Inflammatory macrophage treated with lipopolysaccharide for 1 hour (primary cell): ENCODE data around the gene DEFB108B.
"Not testable (repeated sequence)": the region's sequence is repeated elsewhere in the genome, so short reads cannot be mapped to it uniquely, and the experiment has no call there.

Experiments
- DNase-seq, 2 donors: peaks; one replicate each; pipeline ENCODE4 v3.0.0-alpha.2; 2020 to 2022

DEFB108B gene, protein sequence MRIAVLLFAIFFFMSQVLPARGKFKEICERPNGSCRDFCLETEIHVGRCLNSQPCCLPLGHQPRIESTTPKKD

GRCh38 chr11:71832811-71833210 is at the start of gene DEFB108B:
Gene DEFB108B (plus strand): TSS chr11:71833200. CDS start chr11:71833200, 0 bp downstream.
- not testable (repeated sequence) for DNase-seq

DNA sequence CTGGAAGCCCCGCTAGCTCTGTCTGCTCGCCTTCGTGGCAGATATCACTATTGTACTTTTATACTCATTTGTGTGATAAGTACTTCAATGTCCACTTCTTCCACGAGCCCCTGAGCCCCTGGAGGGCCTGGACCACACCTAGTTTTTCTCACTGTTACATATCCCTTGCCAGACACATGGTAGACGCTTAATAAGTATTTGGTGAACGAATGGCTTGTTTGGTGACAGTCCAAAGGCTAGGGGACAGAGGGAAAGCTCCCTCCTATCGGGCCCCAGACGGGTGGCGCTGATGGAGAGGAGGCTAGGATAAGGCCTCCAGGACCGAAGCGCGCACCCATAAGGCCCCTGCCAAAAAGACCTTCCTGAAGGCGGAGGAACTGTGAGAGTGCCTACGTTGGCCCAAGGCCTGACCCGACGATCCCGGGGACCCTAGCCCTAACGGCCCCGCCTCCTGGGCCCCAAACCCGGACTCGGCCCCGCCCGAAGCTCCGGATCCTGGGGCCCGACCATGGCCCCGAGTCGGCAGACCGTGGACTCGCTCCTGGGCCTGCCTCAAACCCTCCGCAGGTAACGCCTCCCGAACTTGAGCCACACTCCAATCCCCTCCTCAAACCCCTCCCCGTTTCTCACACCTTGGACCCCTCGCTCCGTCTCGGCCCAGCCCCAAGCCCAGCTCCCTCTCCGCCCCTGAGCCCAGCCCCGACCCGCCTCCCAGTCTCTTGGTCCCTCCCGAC is 46.7 kb upstream of the DEFB108B start:
- DNase-seq = peak; percentile 41 to 65

DNA sequence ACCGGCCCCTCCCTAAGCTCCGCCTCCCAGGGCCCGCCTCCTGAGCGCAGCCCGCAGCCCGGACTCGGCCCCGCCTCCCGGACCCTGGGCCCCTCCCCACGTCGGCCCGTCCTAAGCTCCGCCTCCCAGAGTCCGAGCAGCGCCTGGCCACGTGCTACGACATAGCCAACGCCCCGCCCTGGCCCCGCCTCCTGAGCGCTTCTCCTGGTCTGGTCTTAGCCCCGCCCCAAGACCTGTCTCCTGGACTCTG is 46.2 kb upstream of the DEFB108B start:
- DNase-seq = peak in 1 of 2 donors; percentile 99

DNA sequence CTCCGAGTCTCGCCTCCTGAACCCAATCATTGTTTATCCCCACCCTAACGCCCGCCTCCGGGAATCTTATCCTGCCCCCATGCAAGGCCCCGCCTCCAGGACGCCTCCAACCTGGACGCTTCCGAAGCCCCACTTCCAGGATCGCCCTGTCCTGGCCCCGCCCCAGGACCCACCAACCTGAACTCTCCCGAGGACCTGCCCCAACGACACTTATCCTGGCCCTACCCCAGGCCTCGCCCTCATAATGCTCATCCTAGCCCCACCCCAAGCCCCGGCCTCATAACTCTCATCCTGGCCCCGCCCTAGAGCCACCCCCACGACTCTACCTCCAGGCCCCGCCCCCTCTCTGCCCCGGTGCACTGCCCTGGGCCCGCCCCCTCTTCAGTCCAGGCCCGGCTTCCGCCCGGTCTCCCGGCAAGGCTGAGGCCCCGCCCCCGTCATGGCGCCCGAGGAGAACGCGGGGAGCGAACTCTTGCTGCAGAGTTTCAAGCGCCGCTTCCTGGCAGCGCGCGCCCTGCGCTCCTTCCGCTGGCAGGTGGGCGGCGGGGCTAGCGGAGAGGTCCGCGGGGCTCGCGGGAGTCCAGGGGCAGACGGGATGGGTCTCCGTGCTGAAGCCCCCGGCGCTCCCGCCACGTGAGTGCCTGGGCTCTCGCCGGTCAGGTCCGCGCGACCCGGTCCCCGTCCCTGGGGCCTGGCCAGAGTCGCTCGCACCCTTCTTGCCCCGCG is 45.7 kb upstream of the DEFB108B start:
- peak; percentile 97 to 98 for DNase-seq

DNA sequence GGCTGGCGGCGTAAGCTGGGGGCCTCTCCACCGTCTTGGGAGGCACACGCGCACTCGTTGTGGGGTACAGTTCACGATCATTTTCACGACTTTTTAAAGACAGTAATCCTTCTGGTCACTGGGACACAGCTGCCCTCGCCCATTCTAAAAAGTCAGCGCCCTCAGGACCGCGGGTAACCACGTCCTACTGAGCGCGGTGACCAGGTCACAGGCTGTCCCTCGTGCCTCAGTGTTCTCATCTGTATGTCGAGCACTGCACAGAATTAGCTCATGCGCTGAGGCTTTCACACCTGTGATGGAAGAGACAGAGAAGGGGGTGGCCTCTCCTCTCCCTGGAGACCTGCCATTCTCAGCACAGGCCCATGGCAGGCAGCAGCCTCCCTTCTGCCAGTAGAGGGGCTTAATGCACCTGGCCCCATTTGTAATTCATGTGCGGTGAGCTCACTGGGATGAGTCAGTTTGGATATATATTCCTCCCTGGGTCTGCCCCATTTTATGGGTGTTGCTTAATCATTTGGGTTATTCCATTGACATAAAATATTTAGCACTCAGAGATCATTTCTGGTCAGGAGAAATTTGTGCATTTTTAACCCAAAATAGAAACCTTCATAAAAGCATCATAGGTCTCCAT is 45.1 kb upstream of the DEFB108B start:
- peak; percentile 5 to 21 for DNase-seq

DNA sequence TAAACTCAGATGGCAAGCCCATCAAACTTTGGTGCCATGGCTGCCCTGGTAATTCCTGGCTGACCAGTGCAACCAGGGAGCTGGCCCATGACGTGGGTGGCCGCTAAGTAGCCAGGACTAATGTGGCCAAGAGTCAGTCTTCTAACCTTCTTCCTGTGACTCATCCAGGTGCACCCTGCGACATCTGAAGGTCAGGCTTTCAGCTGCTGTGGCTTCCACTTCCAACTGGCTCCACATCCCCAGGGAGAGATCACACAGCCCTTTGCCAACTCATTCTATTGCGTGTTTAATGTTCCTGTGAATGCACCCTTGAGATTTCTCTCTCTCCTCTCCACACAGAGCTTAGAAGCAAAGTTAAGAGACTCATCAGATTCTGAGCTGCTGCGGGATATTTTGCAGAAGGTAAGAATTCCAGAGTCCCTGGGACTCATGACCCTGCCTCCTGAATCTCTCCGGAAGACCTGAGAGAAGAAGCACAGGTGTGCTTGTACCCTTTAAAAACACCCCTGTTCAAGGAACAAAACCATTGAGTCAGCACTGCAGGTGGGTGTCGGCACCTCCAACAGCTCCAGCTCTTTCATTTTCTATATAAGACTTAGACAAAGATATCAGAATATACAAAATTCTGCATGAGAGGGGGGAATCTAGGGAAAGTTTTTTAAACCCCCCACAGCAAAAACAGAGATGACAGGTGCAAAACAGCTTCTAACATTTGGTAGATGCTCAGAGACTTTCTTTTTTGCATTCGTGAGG is 43.4 kb upstream of the DEFB108B start:
- not testable (repeated sequence) for DNase-seq

- not testable (repeated sequence) for DNase-seq
Observed at GRCh38 chr11:71791111-71791510, 41.9 kb upstream of the DEFB108B start.

GRCh38 chr11:71792621-71793235 is 40.3 kb upstream of the DEFB108B start:
- peak; percentile 6 to 19 for DNase-seq

DNA sequence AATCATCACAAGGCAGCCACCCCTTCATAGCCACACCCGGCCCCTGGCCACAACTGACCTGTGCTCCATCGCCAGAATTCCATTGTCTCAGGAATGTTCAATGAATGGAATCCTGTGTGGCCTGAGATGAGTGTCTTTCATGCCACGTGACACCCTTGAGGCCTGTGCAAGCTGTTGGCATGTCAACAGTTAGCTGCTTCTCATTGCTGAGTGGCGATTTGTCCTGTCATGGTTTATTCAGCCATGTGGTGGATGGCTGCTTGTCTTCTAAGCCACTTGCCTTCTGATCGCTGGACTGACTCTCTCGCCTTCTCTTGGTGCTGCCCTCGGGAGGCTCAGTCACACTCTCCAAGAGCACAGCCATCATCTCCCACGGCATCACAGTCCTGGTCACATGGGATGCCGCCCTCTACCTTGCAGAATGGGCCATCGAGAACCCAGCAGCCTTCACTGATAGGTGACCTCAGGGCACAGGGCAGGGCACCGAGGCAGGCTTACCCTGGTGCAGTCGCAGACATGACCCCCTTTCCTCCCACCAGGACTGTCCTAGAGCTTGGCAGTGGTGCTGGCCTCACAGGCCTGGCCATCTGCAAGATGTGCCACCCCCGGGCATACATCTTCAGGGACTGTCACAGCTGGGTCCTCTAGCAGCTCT is 38.5 kb upstream of the DEFB108B start:
- not testable (repeated sequence) for DNase-seq

DNA sequence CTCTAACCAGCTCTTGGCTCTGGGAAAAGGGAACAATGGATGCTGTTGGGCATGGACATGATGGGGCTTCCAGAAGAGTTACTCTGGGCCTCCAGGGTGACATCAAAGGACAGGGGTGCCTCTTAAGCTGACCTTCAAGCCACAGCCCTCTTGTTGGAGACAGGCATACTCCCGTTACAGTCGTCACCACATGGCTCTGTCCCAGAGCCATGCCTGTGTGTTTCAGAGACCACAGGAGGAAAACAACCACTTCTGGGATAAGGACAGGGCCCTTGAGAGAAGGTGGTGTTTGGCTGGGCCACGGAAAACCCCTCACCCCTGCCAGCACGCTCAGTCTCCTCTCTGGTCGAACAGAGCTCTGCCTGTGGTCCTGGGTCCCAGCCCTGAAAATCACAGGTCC is 37.8 kb upstream of the DEFB108B start:
- not testable (repeated sequence) for DNase-seq

- not testable (repeated sequence) for DNase-seq
Observed at GRCh38 chr11:71796016-71796415, 37.0 kb upstream of the DEFB108B start.

DNA sequence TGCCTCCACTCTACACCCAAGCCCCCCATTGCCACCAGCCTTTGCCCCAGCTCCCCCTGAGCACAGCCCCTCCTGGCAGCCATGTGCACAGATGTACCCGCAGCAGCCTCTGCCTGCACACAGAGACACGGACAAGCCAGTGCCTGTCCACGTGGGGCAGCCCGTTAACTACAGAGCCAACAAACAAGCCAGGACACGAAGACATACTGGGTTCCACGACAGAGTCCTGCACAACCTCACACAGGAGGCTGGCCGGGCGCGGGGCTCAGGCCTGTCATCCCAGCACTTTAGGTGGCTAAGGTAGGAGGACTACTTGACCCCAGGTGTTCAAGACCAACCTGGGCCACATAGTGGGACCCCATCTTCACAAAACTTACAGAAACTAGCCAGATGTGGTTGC is 36.2 kb upstream of the DEFB108B start:
- DNase-seq = not testable (repeated sequence)

GRCh38 chr11:71799556-71800128 is 33.4 kb upstream of the DEFB108B start:
- DNase-seq = not testable (repeated sequence)

- DNase-seq = peak; percentile 63 to 96
Observed at GRCh38 chr11:71800335-71800953, 32.6 kb upstream of the DEFB108B start.

DNA sequence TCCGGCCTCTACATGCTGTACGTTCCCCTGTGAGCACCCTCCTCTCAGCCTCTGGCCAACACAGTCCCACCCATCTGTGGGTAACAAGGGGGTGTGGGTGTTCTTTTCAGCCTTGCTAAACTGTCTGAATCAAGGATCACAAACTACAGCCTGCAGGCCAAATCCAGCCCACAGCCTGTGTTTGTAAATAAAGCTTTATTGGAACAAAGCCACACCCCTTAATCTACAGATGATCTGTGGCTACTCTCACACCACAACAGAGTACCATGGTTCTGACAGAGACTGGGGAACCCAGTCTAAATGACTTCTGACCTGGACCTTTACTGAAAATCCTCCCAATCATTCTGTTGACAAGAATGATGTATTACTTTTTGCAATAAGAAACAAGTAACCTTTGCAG is 32.0 kb upstream of the DEFB108B start:
- not testable (repeated sequence) for DNase-seq

GRCh38 chr11:71802874-71803273 is 30.1 kb upstream of the DEFB108B start:
- DNase-seq = not testable (repeated sequence)

DNA sequence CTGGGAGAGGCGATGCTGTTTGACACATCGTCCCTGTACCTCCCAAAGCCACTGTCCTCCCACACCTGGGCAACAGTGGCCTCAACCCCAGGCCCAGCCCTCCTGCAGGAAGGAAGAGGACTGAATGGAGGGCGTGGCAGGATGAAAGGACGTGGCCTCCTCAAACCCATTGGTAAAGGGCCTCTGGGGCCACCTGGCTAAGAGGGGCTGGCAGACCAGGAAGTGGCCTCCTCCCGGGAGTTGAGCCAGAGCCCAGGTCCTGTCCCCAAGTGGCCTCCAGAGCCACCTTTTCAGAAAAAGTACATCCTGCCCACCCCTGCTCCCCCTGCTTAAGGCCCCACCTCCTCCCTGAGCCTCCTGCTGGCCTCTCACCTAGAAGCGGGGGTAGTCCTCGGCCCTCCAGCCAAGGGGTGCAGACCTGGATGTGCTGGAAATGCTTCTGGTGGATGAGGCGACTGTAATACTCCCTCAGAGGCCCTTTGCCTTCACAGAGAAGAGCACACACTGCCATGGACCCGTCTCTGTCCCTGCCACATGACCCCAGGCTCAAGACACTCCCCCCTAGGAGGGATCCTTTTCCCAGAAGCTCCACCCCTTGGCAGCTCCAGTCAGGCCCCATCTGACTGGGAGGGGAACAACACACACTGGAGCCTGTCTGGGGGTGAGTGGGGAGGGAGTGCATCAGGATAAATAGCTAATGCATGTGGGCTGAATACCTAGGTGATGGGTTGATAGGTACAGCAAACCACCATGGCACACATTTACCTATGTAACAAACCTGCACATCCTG is 28.6 kb upstream of the DEFB108B start:
- DNase-seq = not testable (repeated sequence)

DNA sequence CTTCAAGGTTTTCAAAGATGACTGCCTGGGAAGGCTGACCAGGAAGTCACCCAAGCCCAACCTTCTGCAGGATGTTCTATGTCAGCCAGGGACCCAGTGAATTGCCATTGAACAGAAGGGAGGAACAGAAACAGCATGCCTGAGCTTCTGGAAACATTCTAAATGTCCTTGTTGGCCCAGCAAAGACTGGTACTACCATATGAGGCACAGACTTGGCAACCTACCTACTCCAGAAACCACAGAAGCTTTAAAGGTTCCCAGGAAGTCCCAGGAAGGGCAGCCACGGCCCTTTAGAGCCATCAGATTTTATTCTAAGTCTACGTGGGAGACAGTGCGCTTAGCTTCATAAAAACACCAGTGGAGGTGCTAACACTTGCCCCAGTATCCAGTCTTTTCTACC is 20.5 kb upstream of the DEFB108B start:
- DNase-seq = not testable (repeated sequence)

DNA sequence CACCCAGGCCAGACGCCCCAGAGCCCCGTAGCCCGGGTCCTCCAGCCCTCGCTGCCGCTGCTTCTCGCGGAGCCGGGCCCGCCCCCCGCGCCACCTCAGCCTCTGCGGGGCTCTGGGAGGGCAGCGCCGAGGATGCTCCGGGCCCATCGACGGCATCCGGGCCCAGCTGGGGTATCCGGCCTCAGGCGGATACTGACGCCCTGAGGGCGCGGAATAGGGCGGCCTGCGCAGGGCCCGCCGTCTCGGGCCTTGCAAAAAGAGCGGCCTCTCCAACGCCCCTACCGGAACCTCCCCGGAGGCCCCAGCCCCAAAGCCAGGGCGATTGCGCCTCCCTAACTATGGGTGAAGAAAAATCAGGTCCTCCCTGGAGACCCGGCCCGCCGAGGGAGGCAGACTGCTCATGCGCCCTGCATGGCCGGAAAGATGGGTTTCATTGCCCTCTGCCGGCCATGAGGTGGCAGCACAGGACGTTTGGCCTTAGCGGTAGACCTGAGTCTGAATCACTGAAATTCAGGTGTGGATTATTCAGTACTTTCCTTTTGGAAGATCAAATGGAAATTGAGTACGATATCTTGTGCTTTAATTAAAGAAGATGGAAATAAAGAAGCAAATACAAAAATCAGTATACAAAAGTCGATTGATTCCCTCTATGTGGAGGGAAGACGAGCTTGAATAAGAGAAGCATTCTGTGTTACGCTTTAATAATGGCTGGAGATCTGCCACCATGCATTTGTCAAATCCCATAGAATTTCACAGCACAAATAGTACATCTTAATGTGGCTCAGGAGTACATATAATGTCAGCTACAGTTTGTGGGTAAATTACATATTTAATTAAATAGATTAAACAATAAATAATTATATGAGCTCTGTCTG is 19.3 kb upstream of the DEFB108B start:
- DNase-seq = peak; percentile 40 to 65
